Naive B cell (primary cell): Measurements from ENCODE around the gene SLC35G1. TPM values are rescaled to one million over a fixed set of nuclear protein-coding genes. Genes with fewer than 3 reads are reported as not detected.

ENCODE experiments used
- ATAC-seq, 2 donors: fragments of 150-1000 bp; cut with Tn5 transposase; 2 replicates each; pipeline ENCODE4 v1.10.0; 2021; ENCODE audit warnings: low read depth in 2 of 2, mild to moderate bottlenecking in 2 of 2, moderate library complexity in 2 of 2
- DNase-seq: peaks from one replicate; pipeline ENCODE4 v3.0.0; 2022
- H3K27ac Mint-ChIP-seq, 6 donors: one replicate each; pipeline ENCODE4 v1.8.0; 2020 to 2022; ENCODE audit warnings: mild to moderate bottlenecking in 6 of 6, mixed read lengths in 6 of 6, moderate library complexity in 5 of 6, inconsistent platforms in 2 of 6
- H3K27me3 Mint-ChIP-seq, 3 donors: one replicate each; pipeline ENCODE4 v1.8.0; 2021 to 2022; ENCODE audit warnings: mixed read lengths in 3 of 3, mild to moderate bottlenecking in 1 of 3
- H3K36me3 Mint-ChIP-seq, 2 donors: one replicate each; pipeline ENCODE4 v1.8.0; 2020 to 2022; ENCODE audit warnings: mixed read lengths in 2 of 2, inconsistent platforms in 1 of 2, mild to moderate bottlenecking in 1 of 2
- H3K4me1 Mint-ChIP-seq, 3 donors: one replicate each; pipeline ENCODE4 v1.8.0; 2020 to 2022; ENCODE audit warnings: mixed read lengths in 3 of 3, inconsistent platforms in 1 of 3, mild to moderate bottlenecking in 1 of 3, moderate library complexity in 1 of 3
- H3K4me3 Mint-ChIP-seq, 8 donors: one replicate each; pipeline ENCODE4 v1.8.0; 2020 to 2022; ENCODE audit warnings: mild to moderate bottlenecking in 8 of 8, mixed read lengths in 8 of 8, moderate library complexity in 8 of 8, inconsistent platforms in 2 of 8
- H3K9me3 Mint-ChIP-seq, 7 donors: one replicate each; pipeline ENCODE4 v1.8.0; 2020 to 2022; ENCODE audit warnings: mixed read lengths in 7 of 7, mild to moderate bottlenecking in 5 of 7, inconsistent platforms in 2 of 7, moderate library complexity in 1 of 7
- polyA plus RNA-seq, 6 donors: library from polyadenylated mRNA; unstranded; fragments of 300-500 nt; fragmentation: Illumina TruSeq; gene quantifications; one replicate each; pipeline ENCODE4 v1.2.3, GENCODE V29; 2021; ENCODE audit warnings: low read depth in 6 of 6

The SLC35G1 gene
- polyA plus RNA-seq, 6 donors from 2014 or later = 0.08 to 0.94 (median 0.21) TPM; not detected in 1

DNA sequence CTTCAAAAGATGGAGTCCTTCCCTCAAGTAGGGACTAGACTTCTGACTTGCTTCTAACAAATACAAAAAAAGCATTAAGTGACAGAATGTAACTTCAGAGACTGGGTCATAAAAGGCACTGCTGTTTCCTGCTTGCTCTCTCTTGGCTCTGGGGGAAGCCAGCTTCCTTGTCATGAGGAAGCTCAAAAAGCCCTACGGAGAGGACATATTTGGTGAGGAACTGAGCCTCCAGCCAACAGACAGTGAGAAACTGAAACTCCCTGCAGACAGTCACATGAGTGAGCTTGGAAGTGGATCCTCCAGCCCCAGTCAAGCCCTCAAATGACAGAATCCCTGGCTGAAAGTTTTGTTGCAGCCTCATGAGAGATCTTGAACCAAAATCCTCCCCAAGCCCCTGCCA is 26.3 kb upstream of the SLC35G1 start:
- no peaks in the 10 kb centered on the region for H3K9me3 Mint-ChIP-seq
- no peak for ATAC-seq
- H3K27ac Mint-ChIP-seq = no peak overlapping the region

GRCh38 chr10:93871671-93872204 is 22.0 kb upstream of the SLC35G1 start:
- DNase-seq = no peak
- no peak overlapping the region for H3K4me3 Mint-ChIP-seq
- ATAC-seq = no peak
- no peak overlapping the region for H3K27ac Mint-ChIP-seq
- H3K27me3 Mint-ChIP-seq = peaks cover 36 to 57% (median 45%) of the 10 kb centered on the region in 3 donors
- H3K4me1 Mint-ChIP-seq = no peaks in the 10 kb centered on the region
- peaks cover 0 to 5% (median 0%) of the 10 kb centered on the region in 7 donors for H3K9me3 Mint-ChIP-seq
- H3K36me3 Mint-ChIP-seq = no peaks in the 10 kb centered on the region

More for the DNA sequence above, 26.3 kb upstream of the SLC35G1 start:
- no peaks in the 10 kb centered on the region for H3K4me1 Mint-ChIP-seq
- H3K27me3 Mint-ChIP-seq = peaks cover 27 to 54% (median 42%) of the 10 kb centered on the region in 3 donors
- no peak overlapping the region for H3K4me3 Mint-ChIP-seq
- no peaks in the 10 kb centered on the region for H3K36me3 Mint-ChIP-seq
- no peak for DNase-seq

DNA sequence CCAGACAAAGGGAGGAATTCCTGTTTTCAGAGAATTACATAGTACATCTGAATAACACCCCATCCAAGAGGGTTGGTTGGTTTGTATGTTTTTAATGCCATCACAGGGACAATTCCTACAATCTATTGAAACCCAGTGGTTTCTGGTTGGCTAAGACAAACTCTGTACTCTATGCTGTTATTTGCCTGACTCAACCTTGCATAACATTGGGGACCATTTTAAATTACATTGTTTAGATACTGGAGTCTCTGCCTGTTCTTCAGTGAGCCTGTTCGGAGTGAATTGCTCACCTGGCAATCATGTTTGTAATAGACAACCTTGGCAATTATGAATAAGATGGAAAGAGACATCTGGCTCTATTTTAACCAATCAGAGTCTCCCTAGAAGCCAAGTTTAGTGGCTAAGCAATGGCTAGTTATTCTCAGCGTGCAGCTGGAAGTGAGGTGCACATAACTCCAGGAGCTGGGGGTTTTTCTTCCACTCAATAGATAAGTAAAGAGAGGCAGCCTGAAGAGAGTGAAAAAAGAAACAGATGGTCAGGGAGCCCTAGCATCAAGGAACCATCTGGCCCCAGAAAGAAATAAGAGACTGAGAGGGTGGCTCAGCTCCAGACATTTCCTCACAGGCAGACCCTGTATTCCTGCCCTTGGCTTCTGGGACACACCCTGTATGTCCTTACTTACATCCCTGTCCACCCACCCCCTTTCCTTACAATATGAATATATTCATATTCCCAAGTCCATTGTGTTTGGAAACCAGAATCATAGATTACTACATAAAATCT is 21.2 kb upstream of the SLC35G1 start:
- Mint-ChIP-seq H3K4me1 (no peaks in the 10 kb centered on the region), H3K27ac (peak overlapping the region in 1 of 6 donors; percentile 44), H3K4me3 (no peak overlapping the region), H3K27me3 (peaks cover 32 to 52% (median 45%) of the 10 kb centered on the region in 3 donors), H3K9me3 (peaks cover 0 to 5% (median 0%) of the 10 kb centered on the region in 7 donors), H3K36me3 (no peaks in the 10 kb centered on the region)
- ATAC-seq (no peak), DNase-seq (no peak)

DNA sequence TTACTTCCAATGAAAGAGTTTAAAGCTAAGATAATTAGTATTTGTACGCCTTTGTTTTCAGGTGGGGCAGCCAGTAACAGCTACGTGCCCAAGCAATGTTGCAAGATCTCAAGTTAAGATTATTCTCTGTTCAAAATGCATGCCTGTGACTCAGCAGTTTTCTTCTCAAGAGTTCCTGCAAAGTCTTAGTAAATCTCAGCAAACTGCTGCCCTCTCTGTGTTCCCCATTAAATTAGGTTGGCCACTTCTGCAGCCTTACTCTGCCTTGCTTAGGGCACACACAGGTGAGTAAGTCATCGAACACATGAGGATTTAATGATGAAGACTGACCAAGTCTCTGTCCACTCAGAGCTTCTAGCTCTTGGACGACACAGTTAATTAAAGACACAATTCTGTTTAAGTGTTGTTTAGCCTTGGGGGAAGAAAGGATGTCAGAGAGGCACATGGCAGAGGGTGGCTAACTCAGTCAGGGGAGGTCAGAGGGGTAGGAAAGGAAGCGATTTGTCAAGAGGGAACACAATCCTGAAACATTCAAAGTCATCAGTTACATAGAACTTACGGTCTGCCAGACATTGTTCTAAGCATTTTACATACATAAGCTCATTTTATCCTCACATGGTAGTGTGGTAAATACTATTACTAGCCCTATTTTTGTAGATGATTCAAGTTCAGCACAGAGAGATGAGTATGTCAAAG is 20.2 kb upstream of the SLC35G1 start:
- H3K27ac Mint-ChIP-seq = no peak overlapping the region
- H3K4me1 Mint-ChIP-seq = no peaks in the 10 kb centered on the region
- DNase-seq = no peak
- no peaks in the 10 kb centered on the region for H3K36me3 Mint-ChIP-seq
- H3K27me3 Mint-ChIP-seq = peaks cover 25 to 45% (median 40%) of the 10 kb centered on the region in 3 donors
- H3K9me3 Mint-ChIP-seq = peaks cover 0 to 5% (median 0%) of the 10 kb centered on the region in 7 donors
- ATAC-seq = no peak
- no peak overlapping the region for H3K4me3 Mint-ChIP-seq

DNA sequence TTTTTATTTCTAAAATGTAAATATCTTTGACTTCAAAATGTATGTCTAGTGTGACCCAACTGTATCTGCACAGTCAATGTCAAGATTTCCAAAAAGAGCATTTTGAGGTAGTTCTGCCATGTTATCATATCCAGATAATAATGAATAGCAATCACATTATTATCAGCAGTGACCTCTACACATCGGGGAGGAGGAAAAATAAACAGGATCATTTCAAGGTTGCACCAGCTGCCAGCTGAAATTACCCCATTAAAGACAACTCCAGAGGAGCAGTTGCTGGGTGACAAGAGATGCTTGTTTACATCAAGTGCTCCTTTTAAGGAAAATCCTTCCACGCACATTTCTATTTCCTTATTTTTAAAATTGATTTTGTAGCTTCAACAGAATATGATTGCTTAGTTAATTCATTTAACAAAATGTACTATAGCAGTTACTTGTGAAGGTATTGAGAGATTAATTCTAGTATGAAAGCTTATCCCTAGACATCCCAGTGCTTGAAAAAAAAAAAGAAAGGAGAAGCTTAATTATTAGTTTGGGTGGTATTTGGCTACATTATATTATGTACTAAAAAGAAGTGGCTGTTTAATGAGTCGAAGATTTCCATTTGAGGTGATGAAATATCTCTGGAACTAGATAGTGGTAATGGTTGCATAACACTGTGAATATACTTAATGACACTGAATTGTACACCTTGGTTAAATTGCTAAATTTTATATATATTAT is 19.3 kb upstream of the SLC35G1 start:
- H3K4me3 Mint-ChIP-seq = no peak overlapping the region
- DNase-seq = no peak
- no peak for ATAC-seq
- no peaks in the 10 kb centered on the region for H3K4me1 Mint-ChIP-seq
- H3K9me3 Mint-ChIP-seq = peaks cover 0 to 5% (median 0%) of the 10 kb centered on the region in 7 donors
- H3K27ac Mint-ChIP-seq = no peak overlapping the region
- H3K27me3 Mint-ChIP-seq = peaks cover 22 to 44% (median 39%) of the 10 kb centered on the region in 3 donors
- H3K36me3 Mint-ChIP-seq = no peaks in the 10 kb centered on the region

DNA sequence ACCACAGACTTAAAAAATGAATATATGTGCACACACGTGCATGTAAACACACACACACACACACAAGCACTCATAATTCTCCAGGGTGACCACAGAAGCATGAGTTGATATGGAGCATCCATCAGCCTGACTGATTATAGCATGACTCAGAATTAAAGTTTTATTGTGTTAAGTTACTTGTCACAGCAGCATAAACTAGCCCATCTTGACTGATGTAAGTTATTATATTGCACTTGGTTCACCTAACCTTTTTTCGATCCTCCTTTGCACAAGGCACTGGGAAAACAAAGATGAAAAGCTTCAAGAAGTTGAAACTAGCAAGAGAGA is 18.8 kb upstream of the SLC35G1 start:
- Mint-ChIP-seq H3K27me3 (peaks cover 22 to 40% (median 39%) of the 10 kb centered on the region in 3 donors), H3K27ac (no peak overlapping the region), H3K4me1 (no peaks in the 10 kb centered on the region), H3K4me3 (no peak overlapping the region), H3K9me3 (peaks cover 0 to 5% (median 0%) of the 10 kb centered on the region in 7 donors), H3K36me3 (no peaks in the 10 kb centered on the region)
- DNase-seq (no peak), ATAC-seq (no peak)

- DNase-seq = no peak
- Mint-ChIP-seq H3K27ac (no peak overlapping the region), H3K36me3 (no peaks in the 10 kb centered on the region), H3K27me3 (peaks cover 25 to 38% (median 33%) of the 10 kb centered on the region in 3 donors), H3K4me1 (no peaks in the 10 kb centered on the region), H3K9me3 (peaks cover 0 to 5% (median 0%) of the 10 kb centered on the region in 7 donors), H3K4me3 (no peak overlapping the region)
- no peak for ATAC-seq
Measured at GRCh38 chr10:93876381-93876780, 17.4 kb upstream of the SLC35G1 start.

GRCh38 chr10:93879273-93879672 is 14.5 kb upstream of the SLC35G1 start:
- DNase-seq (no peak), ATAC-seq (no peak)
- Mint-ChIP-seq H3K4me1 (no peaks in the 10 kb centered on the region), H3K27ac (no peak overlapping the region), H3K9me3 (peaks cover 0 to 9% (median 3%) of the 10 kb centered on the region in 7 donors), H3K4me3 (no peak overlapping the region), H3K27me3 (peaks cover 28 to 45% (median 42%) of the 10 kb centered on the region in 3 donors), H3K36me3 (no peaks in the 10 kb centered on the region)

DNA sequence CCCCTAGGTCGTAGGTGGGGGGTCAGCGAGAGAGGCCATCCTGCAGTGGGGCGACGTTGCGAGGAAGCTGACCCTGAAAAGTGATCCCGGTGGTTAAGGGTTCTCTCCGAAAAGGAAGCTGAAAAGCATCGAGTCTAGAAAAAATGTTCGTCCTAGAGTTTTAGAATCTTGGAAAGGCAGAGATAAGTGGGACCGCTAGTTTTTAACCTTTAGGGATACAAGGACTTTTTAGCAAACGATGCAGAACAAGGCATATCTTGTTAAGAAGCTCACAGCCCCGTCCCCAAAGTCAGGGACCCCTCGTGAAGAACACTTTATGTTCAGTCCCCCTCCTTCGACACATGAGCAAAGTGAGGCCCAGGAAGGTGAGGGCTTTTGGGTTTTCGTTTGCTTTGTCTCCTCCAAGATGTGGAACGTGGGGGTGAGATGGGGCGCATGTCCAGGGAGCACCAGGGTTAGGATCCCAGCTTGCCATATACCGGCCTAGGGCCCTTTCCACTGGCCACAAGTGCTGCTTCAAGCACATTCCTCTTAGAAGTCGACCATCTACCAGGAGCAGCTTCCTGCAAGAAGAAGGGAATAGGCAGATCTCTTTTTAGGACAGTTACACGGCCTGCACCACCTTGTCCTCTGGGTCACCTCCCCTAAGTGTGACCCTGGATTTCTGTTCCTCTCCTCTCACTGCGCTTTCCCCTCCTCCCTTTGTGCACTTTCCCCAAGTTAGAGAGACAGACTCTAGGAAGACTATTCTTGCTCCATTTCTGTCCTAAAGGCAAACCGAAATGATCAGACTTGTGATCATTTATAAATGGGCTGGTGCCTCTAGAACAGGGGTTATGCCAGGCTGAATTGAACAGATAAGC is 969 bp downstream of the SLC35G1 start:
- no peak for ATAC-seq
- peak overlapping the region in 2 of 6 donors; percentile 29 to 73 for H3K27ac Mint-ChIP-seq
- H3K36me3 Mint-ChIP-seq = no peaks in the 10 kb centered on the region
- no peaks in the 10 kb centered on the region for H3K9me3 Mint-ChIP-seq
- no peak for DNase-seq
- peaks cover 14 to 30% (median 17%) of the 10 kb centered on the region in 3 donors for H3K27me3 Mint-ChIP-seq
- H3K4me3 Mint-ChIP-seq = peak overlapping the region; percentile 72 to 89 (median 80)
- peaks cover 0 to 20% (median 13%) of the 10 kb centered on the region in 3 donors for H3K4me1 Mint-ChIP-seq

DNA sequence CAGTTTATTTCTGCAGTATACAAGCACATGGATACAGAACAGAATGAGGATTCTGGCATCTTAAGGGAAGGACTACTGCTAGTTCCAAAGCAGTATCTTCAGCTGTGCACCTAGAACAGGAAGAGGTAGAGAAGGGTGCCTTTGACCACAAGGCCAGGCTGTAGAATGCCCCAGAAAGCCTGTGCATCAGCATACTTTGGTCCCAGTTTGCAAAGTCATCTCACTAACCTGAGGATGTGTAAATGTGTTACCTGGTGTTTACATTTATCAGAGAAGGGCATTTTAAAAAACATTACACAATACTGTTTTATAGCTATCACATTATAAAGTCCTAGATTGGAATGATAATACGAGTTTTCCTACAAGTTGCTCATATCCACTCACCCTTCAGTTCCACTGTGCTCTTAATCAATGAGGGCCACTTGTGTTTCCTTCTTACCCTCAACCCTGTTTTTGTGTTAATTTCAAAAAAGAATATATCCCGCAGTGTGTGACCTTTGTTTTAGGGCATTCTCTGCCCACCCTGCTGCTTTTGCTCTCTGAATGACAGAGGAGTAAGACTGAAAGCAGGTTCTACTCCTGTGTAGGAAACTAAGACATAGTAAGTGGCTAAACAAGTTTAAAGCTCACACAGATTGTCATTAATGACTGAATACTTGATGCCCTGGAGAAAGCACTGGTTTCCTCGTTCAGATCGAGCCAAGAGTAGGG is 3.4 kb downstream of the SLC35G1 start:
- H3K27ac Mint-ChIP-seq = no peak overlapping the region
- peaks cover 6 to 11% (median 7%) of the 10 kb centered on the region in 3 donors for H3K27me3 Mint-ChIP-seq
- no peaks in the 10 kb centered on the region for H3K9me3 Mint-ChIP-seq
- ATAC-seq = no peak
- no peaks in the 10 kb centered on the region for H3K36me3 Mint-ChIP-seq
- H3K4me1 Mint-ChIP-seq = peaks cover 0 to 20% (median 13%) of the 10 kb centered on the region in 3 donors
- H3K4me3 Mint-ChIP-seq = peak overlapping the region in 1 of 8 donors; percentile 56
- no peak for DNase-seq

GRCh38 chr10:93899109-93899508 is 5.3 kb downstream of the SLC35G1 start:
- no peaks in the 10 kb centered on the region for H3K27me3 Mint-ChIP-seq
- H3K36me3 Mint-ChIP-seq = no peaks in the 10 kb centered on the region
- DNase-seq (no peak), ATAC-seq (no peak)
- H3K4me1 Mint-ChIP-seq = peaks cover 0 to 11% (median 10%) of the 10 kb centered on the region in 3 donors
- no peaks in the 10 kb centered on the region for H3K9me3 Mint-ChIP-seq
- H3K4me3 Mint-ChIP-seq = no peak overlapping the region
- H3K27ac Mint-ChIP-seq = no peak overlapping the region

DNA sequence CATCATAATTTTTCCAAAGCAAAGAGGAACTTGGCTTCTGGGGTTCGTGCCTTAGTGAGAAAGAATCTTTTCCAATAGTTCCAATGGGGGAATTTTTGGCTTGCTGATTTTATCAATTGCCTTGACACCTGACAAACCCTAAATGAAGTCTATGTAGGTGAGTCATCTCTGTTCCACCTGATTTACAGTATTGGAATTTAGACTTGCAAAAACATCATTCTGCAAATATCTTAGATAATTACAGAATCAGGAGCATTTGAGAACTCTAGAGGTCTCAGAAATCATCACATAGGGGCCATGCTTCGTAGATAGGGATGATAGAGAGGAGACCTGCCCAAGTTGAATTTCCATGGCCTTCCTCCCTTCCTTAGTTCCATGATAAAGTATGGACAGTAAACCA is 9.3 kb downstream of the SLC35G1 start:
- no peaks in the 10 kb centered on the region for H3K4me1 Mint-ChIP-seq
- no peak overlapping the region for H3K27ac Mint-ChIP-seq
- H3K27me3 Mint-ChIP-seq = no peaks in the 10 kb centered on the region
- no peaks in the 10 kb centered on the region for H3K36me3 Mint-ChIP-seq
- ATAC-seq (no peak), DNase-seq (no peak)
- no peaks in the 10 kb centered on the region for H3K9me3 Mint-ChIP-seq
- H3K4me3 Mint-ChIP-seq = no peak overlapping the region
